OCI-LY7 (cell line): ENCODE measurements around the gene CEP112. TPM values are rescaled to one million over a fixed set of nuclear protein-coding genes. Genes with fewer than 3 reads are reported as not detected.

Experiments
- BruUV-seq: library from RNA; stranded (reverse); fragments of 400-500 nt; replicated peaks from 2 replicates; lab custom pipeline; 2021; lab: Mats Ljungman, UMichigan
- CTCF ChIA-PET: fragments of 300-600 bp; sonication (Branson Sonifier 250); formaldehyde crosslinking; loops from one replicate; lab custom pipeline; 2022; ENCODE audit warnings: antibody characterized with exemption; ENCODE audit not compliant: unreplicated experiment; lab: Charles Lee
- POLR2A ChIA-PET: fragments of 300-600 bp; sonication (Branson Sonifier 250); formaldehyde crosslinking; loops from one replicate; lab custom pipeline; 2022; ENCODE audit warnings: antibody characterized with exemption; lab: Charles Lee
- DNase-seq: peaks from one replicate; pipeline ENCODE4 v3.0.0-alpha.2; 2015; ENCODE audit warnings: low spot score
- H2AFZ ChIP-seq: fragments of 200-600 bp; sonication (generic), shearing (Covaris generic); 2 replicates; pipeline ENCODE4 v1.6.1; 2014; ENCODE audit warnings: mild to moderate bottlenecking, antibody characterized with exemption, low read length, moderate library complexity
- H3K27ac ChIP-seq: fragments of 200-600 bp; sonication (generic); 2 replicates; pipeline ENCODE4 v1.5.1; 2014; ENCODE audit warnings: mixed run types, low read depth, mild to moderate bottlenecking, moderate library complexity, low read length, inconsistent platforms; ENCODE audit not compliant: poor library complexity, severe bottlenecking
- H3K36me3 ChIP-seq: fragments of 200-600 bp; sonication (generic); 2 replicates; pipeline ENCODE4 v1.6.1; 2014; ENCODE audit warnings: mild to moderate bottlenecking, antibody characterized with exemption, low read length, moderate library complexity, mixed read lengths; ENCODE audit not compliant: insufficient read depth
- H3K4me1 ChIP-seq: fragments of 200-600 bp; sonication (generic); 2 replicates; pipeline ENCODE4 v1.5.1; 2014; ENCODE audit warnings: mild to moderate bottlenecking, low read length; ENCODE audit not compliant: insufficient read depth, poor library complexity, severe bottlenecking
- H3K4me2 ChIP-seq: fragments of 200-600 bp; sonication (generic); 2 replicates; pipeline ENCODE4 v1.6.1; 2014; ENCODE audit warnings: mild to moderate bottlenecking, low read length
- H3K4me3 ChIP-seq: fragments of 200-600 bp; sonication (generic); 2 replicates; pipeline ENCODE4 v1.5.1; 2014; ENCODE audit warnings: mild to moderate bottlenecking, low read depth, low read length; ENCODE audit not compliant: poor library complexity, severe bottlenecking
- H3K79me2 ChIP-seq: fragments of 200-600 bp; sonication (generic); 2 replicates; pipeline ENCODE4 v1.6.1; 2016; ENCODE audit warnings: low read depth, mild to moderate bottlenecking, low read length, moderate library complexity, mixed read lengths; ENCODE audit not compliant: insufficient read depth
- H3K9me2 ChIP-seq: fragments of 200-600 bp; sonication (generic); 2 replicates; pipeline ENCODE4 v1.6.1; 2016; ENCODE audit warnings: mild to moderate bottlenecking, low read length, mixed read lengths; ENCODE audit not compliant: insufficient read depth
- H3K9me3 ChIP-seq: fragments of 200-600 bp; sonication (generic); 2 replicates; pipeline ENCODE4 v1.6.1; 2014; ENCODE audit warnings: mild to moderate bottlenecking, mixed run types, low read length, mixed read lengths
- H4K20me1 ChIP-seq: fragments of 200-600 bp; sonication (generic); 2 replicates; pipeline ENCODE4 v1.6.1; 2014; ENCODE audit warnings: mild to moderate bottlenecking, antibody characterized with exemption, low read length, moderate library complexity, mixed read lengths; ENCODE audit not compliant: insufficient read depth
- EZH2phosphoT487 ChIP-seq: fragments of 200-600 bp; sonication (generic); IDR thresholded peaks from 2 replicates; pipeline ENCODE4 v1.6.1; 2018; ENCODE audit warnings: low read depth, borderline replicate concordance, mild to moderate bottlenecking, mixed run types, antibody characterized with exemption, low read length, moderate library complexity, mixed read lengths
- intact Hi-C: fragments of 100-400 bp; cut with micrococcal nuclease; formaldehyde crosslinking; loops from one replicate; pipeline ENCODE4 v1.10.0; 2022; ENCODE audit not compliant: unreplicated experiment
- total RNA-seq, 2 experiments: library from RNA; depleted of rRNA in 1 of 2; stranded (reverse); fragments of >200 nt in 1 of 2; shearing (Covaris generic) in 1 of 2; gene quantifications; 2 replicates each; pipeline ENCODE4 v1.2.3, GENCODE V29; 2014 to 2022
- TF ChIP-seq, protein P1 (sequence below): fragments of 200-600 bp; sonication (generic); conservative IDR thresholded peaks from 2 replicates; pipeline ENCODE4 v1.5.1; 2014; ENCODE audit warnings: mild to moderate bottlenecking, antibody characterized with exemption, low read length, moderate library complexity, mixed read lengths

CEP112 gene
- total RNA-seq, 2 experiments from 2014 or later = 2.7 to 6.9 TPM

DNA sequence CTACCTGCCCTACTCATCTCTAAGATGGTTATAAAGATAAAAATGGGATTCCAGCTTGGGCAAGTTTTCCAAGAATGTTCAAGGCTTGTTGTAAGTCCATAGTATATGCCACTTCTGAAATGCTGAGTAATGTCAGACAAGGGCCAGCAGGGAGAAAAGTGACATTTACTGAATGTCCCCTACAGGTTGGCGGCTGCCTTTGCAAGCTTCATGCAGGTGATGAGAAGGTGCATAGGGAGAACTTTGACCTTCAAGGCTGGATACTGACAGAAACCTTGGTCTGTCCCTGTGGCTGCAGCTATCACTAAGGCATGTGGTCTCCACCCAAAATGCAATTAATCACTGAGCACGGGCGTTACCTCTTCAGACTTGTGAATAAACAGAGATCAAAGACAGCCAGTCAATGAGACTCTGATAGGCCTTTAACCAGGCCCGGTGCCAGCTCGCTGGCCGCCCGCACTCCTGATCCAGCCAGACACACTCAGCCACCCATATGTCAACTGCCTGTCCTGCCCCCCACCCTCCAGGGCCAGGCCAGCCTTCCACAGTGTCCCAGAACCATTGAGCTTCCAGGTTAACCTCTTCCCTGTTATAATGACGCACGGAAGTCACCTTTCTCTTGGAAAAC lies 603.6 kb downstream of the CEP112 start:
- Histone ChIP-seq H3K27ac (no peak overlapping the region), H4K20me1 (no peaks in the 10 kb centered on the region), H3K36me3 (no peaks in the 10 kb centered on the region), H2AFZ (no peak overlapping the region), H3K4me1 (no peaks in the 10 kb centered on the region), H3K79me2 (no peaks in the 10 kb centered on the region), H3K4me3 (no peak overlapping the region), H3K9me2 (no peaks in the 10 kb centered on the region), H3K4me2 (no peak overlapping the region), H3K9me3 (no peaks in the 10 kb centered on the region)
- TF ChIP-seq EZH2phosphoT487 = no peak
- TF ChIP-seq, protein P1, sequence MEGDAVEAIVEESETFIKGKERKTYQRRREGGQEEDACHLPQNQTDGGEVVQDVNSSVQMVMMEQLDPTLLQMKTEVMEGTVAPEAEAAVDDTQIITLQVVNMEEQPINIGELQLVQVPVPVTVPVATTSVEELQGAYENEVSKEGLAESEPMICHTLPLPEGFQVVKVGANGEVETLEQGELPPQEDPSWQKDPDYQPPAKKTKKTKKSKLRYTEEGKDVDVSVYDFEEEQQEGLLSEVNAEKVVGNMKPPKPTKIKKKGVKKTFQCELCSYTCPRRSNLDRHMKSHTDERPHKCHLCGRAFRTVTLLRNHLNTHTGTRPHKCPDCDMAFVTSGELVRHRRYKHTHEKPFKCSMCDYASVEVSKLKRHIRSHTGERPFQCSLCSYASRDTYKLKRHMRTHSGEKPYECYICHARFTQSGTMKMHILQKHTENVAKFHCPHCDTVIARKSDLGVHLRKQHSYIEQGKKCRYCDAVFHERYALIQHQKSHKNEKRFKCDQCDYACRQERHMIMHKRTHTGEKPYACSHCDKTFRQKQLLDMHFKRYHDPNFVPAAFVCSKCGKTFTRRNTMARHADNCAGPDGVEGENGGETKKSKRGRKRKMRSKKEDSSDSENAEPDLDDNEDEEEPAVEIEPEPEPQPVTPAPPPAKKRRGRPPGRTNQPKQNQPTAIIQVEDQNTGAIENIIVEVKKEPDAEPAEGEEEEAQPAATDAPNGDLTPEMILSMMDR = 0 out of 2 replicates have a peak, but pooled peaks have one; percentile 26
- intact Hi-C loops = no loop called here
- ChIA-PET CTCF (no interaction called here), POLR2A (interaction anchor here (0.5 kb wide), 1 partner anchor 400 kb away, joined by 4 read pairs; no protein-coding TSS in a partner anchor)
- BruUV-seq = no TSS peak
- DNase-seq = peak; percentile 9

- no peak overlapping the region for H3K4me2 ChIP-seq
- H3K79me2 ChIP-seq = no peaks in the 10 kb centered on the region
- H2AFZ ChIP-seq = no peak overlapping the region
- H3K36me3 ChIP-seq = no peaks in the 10 kb centered on the region
- BruUV-seq = no TSS peak
- CTCF ChIA-PET = no interaction called here
- POLR2A ChIA-PET = interaction anchor here (0.5 kb wide), 1 partner anchor 16 kb away, joined by 3 read pairs; no protein-coding TSS in a partner anchor
- no peak overlapping the region for H3K4me3 ChIP-seq
- no peaks in the 10 kb centered on the region for H3K4me1 ChIP-seq
- TF ChIP-seq, protein P1 = no peak
- no peak for TF ChIP-seq EZH2phosphoT487
- no peaks in the 10 kb centered on the region for H3K9me2 ChIP-seq
- no peak overlapping the region for H3K27ac ChIP-seq
- H3K9me3 ChIP-seq = no peaks in the 10 kb centered on the region
- intact Hi-C loops = no loop called here
- no peaks in the 10 kb centered on the region for H4K20me1 ChIP-seq
- no peak for DNase-seq
Observed at GRCh38 chr17:65587534-65588180, 604.3 kb downstream of the CEP112 start.

DNA sequence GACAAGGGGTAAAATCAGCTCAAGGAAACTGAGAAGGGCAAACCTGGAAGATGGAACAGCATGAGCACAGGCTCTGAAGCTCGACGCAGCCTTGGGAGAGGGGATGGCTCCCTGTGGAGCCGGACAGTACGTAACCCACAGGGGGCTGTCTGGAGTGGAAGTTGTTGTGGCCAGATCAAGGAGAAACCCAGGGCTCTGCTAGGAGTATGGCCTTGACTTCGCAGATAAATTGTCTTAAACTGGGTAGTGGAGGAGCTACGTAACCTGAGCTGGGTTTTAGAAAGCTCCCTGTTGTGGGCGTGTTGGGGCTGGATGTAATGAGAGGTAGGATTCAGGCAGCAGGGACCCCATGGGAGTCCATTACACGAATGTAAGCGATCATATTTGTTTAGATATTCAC lies 605.0 kb downstream of the CEP112 start:
- H3K9me3 ChIP-seq = no peaks in the 10 kb centered on the region
- POLR2A ChIA-PET = interaction anchor here (0.5 kb wide), 1 partner anchor 16 kb away, joined by 3 read pairs; no protein-coding TSS in a partner anchor
- no peaks in the 10 kb centered on the region for H3K9me2 ChIP-seq
- H3K27ac ChIP-seq = no peak overlapping the region
- intact Hi-C loops = no loop called here
- no TSS peak for BruUV-seq
- H3K4me1 ChIP-seq = no peaks in the 10 kb centered on the region
- no peak for DNase-seq
- H3K4me3 ChIP-seq = no peak overlapping the region
- no peak overlapping the region for H2AFZ ChIP-seq
- TF ChIP-seq, protein P1 = no peak
- no peak for TF ChIP-seq EZH2phosphoT487
- no peaks in the 10 kb centered on the region for H3K36me3 ChIP-seq
- no peaks in the 10 kb centered on the region for H3K79me2 ChIP-seq
- no peaks in the 10 kb centered on the region for H4K20me1 ChIP-seq
- CTCF ChIA-PET = no interaction called here
- H3K4me2 ChIP-seq = no peak overlapping the region
